ENCODE measurements around the gene BET1L.
"Not testable (repeated sequence)": the region's sequence is repeated elsewhere in the genome, so short reads cannot be mapped to it uniquely, and the experiment has no call there.

Gene BET1L

DNA sequence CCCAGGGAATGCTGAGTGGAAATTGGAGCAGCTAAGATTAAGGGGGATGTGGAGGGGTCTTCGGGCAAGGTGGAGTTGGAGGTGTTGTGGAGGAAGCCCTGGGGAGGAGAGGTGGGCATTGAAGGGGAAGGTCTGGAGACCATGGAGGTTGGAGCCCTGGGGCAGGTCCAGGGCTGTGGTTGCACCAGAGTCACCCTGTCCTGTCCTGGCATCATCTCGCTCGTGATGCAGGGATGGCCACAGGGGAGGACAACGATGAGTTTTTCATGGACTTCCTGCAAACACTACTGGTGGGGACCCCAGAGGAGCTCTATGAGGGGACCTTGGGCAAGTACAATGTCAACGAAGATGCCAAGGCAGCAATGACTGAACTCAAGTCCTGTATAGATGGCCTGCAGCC, 13.7 kb downstream of the BET1L start:
- DNase-seq, result not testable (repeated sequence)

GRCh38 chr11:192674-193128, 14.5 kb downstream of the BET1L start, which contains the start of gene SCGB1C1:
Gene SCGB1C1, plus strand, starts transcription at chr11:193078. Its CDS starts 22 bp downstream, at chr11:193100.
- not testable (repeated sequence) for DNase-seq

GRCh38 chr11:191490-192478, 15.4 kb downstream of the BET1L start:
- not testable (repeated sequence) for DNase-seq

- DNase-seq, result not testable (repeated sequence)
Measured at GRCh38 chr11:190546-190945, 16.7 kb downstream of the BET1L start.

DNA sequence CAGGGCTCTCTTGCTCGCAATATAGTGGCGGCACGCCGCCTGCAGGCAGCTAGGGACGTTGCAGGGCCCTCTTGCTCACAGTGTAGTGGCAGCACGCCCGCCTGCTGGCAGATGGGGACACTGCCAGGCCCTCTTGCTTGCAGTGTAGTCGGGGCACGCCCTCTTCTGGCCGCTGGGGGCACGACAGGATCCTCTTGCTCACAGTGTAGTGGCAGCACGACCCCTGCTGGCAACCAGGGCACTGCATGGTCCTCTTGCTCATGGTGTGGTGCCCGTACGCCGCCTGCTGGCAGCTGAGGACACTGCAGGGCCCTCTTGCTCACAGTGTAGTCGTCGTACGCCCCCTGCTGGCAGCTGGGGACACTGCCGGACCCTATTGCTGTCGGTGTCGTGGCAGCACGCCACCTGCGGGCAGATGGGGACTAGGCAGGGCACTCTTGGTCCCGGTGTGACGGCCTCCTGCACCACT, 17.3 kb downstream of the BET1L start:
- DNase-seq, result not testable (repeated sequence)

GRCh38 chr11:189200-189783, 17.9 kb downstream of the BET1L start:
- not testable (repeated sequence) for DNase-seq

GRCh38 chr11:180242-180641, 27.0 kb downstream of the BET1L start:
- not testable (repeated sequence) for DNase-seq

Measured in NCI-H1417 (cell line).